ENCODE results near the gene CABCOCO1. TPM values are rescaled to one million over a fixed set of nuclear protein-coding genes. Genes with fewer than 3 reads are reported as not detected.
"Not testable (repeated sequence)": the region's sequence is repeated elsewhere in the genome, so short reads cannot be mapped to it uniquely, and the experiment has no call there.

The CABCOCO1 gene
- total RNA-seq, 2 experiments from 2014 or later = not detected

- Mint-ChIP-seq H3K27me3 (peaks cover 2% of the 10 kb centered on the region), H3K36me3 (ENCODE audit: low read depth) (no peaks in the 10 kb centered on the region), H3K4me1 (ENCODE audit: low read depth) (no peaks in the 10 kb centered on the region), H3K27ac (no peak overlapping the region), H3K4me3 (no peak overlapping the region), H3K9me3 (no peaks in the 10 kb centered on the region)
- intact Hi-C loops (cut with micrococcal nuclease) = loop anchor here (10.0 kb wide), 1 partner anchor 60 kb away; no protein-coding TSS in a partner anchor
- DNase-seq (no peak), ATAC-seq (no peak)
- TF ChIP-seq CTCF (IDR thresholded peaks at IDR 0.05) = no peak
- CTCF ChIA-PET = no interaction called here
- POLR2A ChIA-PET = interaction anchor here (0.6 kb wide), 1 partner anchor 307 kb away, joined by 3 read pairs; no protein-coding TSS in a partner anchor
These were observed 42.4 kb downstream of the CABCOCO1 start for GRCh38 chr10:61705022-61705613.

GRCh38 chr10:61708846-61709245, 46.1 kb downstream of the CABCOCO1 start:
- H3K27ac Mint-ChIP-seq = no peak overlapping the region
- intact Hi-C loops (cut with micrococcal nuclease) = loop anchor here (10.0 kb wide), 1 partner anchor 64 kb away; no protein-coding TSS in a partner anchor
- no peak for TF ChIP-seq CTCF (IDR thresholded peaks at IDR 0.05)
- H3K9me3 Mint-ChIP-seq = no peaks in the 10 kb centered on the region
- ATAC-seq = no peak
- H3K4me3 Mint-ChIP-seq = no peak overlapping the region
- H3K36me3 Mint-ChIP-seq (ENCODE audit: low read depth) = no peaks in the 10 kb centered on the region
- H3K27me3 Mint-ChIP-seq = peaks cover 2% of the 10 kb centered on the region
- no peaks in the 10 kb centered on the region for H3K4me1 Mint-ChIP-seq (ENCODE audit: low read depth)
- no peak for DNase-seq
- CTCF ChIA-PET = no interaction called here
- POLR2A ChIA-PET = no interaction called here

GRCh38 chr10:61712105-61712504, 49.4 kb downstream of the CABCOCO1 start:
- intact Hi-C loops (cut with micrococcal nuclease); ATAC-seq; CTCF ChIA-PET; H3K9me3 Mint-ChIP-seq; POLR2A ChIA-PET; H3K4me3 Mint-ChIP-seq; DNase-seq; H3K27ac Mint-ChIP-seq; H3K27me3 Mint-ChIP-seq; H3K36me3 Mint-ChIP-seq (ENCODE audit: low read depth); H3K4me1 Mint-ChIP-seq (ENCODE audit: low read depth): not testable (repeated sequence)

GRCh38 chr10:61719475-61719874, 56.7 kb downstream of the CABCOCO1 start:
- H3K4me1 Mint-ChIP-seq (ENCODE audit: low read depth); POLR2A ChIA-PET; H3K9me3 Mint-ChIP-seq; H3K27me3 Mint-ChIP-seq; intact Hi-C loops (cut with micrococcal nuclease); ATAC-seq; H3K27ac Mint-ChIP-seq; DNase-seq; H3K4me3 Mint-ChIP-seq; H3K36me3 Mint-ChIP-seq (ENCODE audit: low read depth); CTCF ChIA-PET: not testable (repeated sequence)

- Mint-ChIP-seq H3K36me3 (ENCODE audit: low read depth) (no peaks in the 10 kb centered on the region), H3K27me3 (peaks cover 3% of the 10 kb centered on the region)
- intact Hi-C loops (cut with micrococcal nuclease) = no loop called here
These were observed 57.2 kb downstream of the CABCOCO1 start for GRCh38 chr10:61719906-61720305.

More at GRCh38 chr10:61719906-61720305, 57.2 kb downstream of the CABCOCO1 start:
- POLR2A ChIA-PET = no interaction called here
- no peaks in the 10 kb centered on the region for H3K9me3 Mint-ChIP-seq
- no peak overlapping the region for H3K4me3 Mint-ChIP-seq
- no peak overlapping the region for H3K27ac Mint-ChIP-seq
- TF ChIP-seq CTCF (IDR thresholded peaks at IDR 0.05) = no peak
- CTCF ChIA-PET = no interaction called here
- ATAC-seq (no peak), DNase-seq (no peak)
- no peaks in the 10 kb centered on the region for H3K4me1 Mint-ChIP-seq (ENCODE audit: low read depth)

Data from activated CD8-positive, alpha-beta T cell treated with anti-CD3 and anti-CD28 coated beads for 36 hours (primary cell).